GM12874 (cell line): Measurements from ENCODE around the gene MCF2L.

Source experiments
- TF ChIP-seq, protein P1 (sequence below): IDR thresholded peaks from 2 replicates; pipeline ENCODE4 v1.5.1; 2011; ENCODE audit warnings: low read depth, mild to moderate bottlenecking, control low read depth, low read length, moderate library complexity; ENCODE audit not compliant: insufficient read depth

The MCF2L gene

DNA sequence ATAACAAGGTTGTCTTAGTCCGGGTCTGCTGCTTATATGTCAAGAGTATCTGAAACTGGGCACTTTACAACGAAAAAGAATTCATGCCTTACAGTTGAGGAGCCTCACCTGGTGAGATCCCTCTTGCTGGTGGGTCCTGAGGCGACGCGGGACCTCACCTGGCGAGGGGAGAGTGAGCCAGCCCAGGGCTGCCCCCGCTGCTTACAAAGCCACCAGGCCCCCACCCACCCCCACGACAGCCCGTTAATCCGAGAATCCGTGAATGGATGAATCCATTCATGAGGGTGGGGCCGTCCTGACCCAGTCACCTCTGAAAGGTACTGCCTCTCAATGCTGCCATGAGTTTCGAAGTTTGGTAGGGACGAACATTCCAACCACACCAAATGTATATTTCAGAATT, 82.6 kb downstream of the MCF2L start:
- TF ChIP-seq, protein P1, sequence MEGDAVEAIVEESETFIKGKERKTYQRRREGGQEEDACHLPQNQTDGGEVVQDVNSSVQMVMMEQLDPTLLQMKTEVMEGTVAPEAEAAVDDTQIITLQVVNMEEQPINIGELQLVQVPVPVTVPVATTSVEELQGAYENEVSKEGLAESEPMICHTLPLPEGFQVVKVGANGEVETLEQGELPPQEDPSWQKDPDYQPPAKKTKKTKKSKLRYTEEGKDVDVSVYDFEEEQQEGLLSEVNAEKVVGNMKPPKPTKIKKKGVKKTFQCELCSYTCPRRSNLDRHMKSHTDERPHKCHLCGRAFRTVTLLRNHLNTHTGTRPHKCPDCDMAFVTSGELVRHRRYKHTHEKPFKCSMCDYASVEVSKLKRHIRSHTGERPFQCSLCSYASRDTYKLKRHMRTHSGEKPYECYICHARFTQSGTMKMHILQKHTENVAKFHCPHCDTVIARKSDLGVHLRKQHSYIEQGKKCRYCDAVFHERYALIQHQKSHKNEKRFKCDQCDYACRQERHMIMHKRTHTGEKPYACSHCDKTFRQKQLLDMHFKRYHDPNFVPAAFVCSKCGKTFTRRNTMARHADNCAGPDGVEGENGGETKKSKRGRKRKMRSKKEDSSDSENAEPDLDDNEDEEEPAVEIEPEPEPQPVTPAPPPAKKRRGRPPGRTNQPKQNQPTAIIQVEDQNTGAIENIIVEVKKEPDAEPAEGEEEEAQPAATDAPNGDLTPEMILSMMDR, result no peak

- TF ChIP-seq, protein P1, result no peak
These were observed 83.2 kb downstream of the MCF2L start for GRCh38 chr13:113052206-113052605.

DNA sequence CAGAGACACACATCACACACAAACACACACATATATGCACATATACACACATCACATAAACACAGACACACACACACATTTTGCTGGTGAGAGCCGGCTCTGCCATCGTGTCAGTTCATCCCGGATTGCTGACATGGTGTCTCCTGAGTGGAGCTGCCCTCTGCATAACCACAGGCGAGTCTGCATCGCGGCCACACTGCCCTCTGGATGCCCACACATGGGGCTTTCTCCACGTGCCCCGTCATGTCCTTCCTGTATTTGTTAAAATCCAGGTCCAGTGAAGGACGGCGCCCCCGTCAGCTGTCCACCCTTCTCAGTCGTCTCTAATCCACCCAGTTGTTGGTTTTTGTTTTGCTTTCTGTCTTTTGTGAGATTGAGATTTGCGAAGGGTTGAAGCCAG, 84.0 kb downstream of the MCF2L start:
- TF ChIP-seq, protein P1, result no peak

- TF ChIP-seq, protein P1, result no peak
These were observed 84.4 kb downstream of the MCF2L start for GRCh38 chr13:113053376-113053775.

GRCh38 chr13:113053801-113054604, 85.0 kb downstream of the MCF2L start:
- TF ChIP-seq, protein P1, result no peak

DNA sequence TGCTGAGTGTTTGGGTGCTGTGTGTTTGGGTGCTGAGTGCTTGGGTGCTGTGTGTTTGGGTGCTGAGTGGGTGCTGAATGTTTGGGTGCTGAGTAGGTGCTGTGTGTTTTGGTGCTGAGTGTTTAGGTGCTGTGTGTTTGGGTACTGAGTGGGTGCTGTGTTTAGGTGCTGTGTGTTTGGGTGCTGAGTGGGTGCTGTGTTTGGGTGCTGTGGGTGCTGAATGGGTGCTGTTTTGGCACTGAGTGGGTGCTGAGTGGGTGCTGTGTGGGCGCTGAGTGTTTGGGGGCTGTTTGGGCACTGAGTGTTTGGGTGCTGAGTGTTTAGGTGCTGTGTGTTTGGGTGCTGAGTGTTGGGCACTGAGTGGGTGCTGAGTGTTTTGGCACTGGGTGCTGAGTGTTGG, 88.1 kb downstream of the MCF2L start:
- TF ChIP-seq, protein P1, result no peak

GRCh38 chr13:113058129-113058987, 89.3 kb downstream of the MCF2L start:
- TF ChIP-seq, protein P1, result no peak
